ENCODE results near the gene STARD9. TPM values are rescaled to one million over a fixed set of nuclear protein-coding genes. Genes with fewer than 3 reads are reported as not detected.

Gene STARD9
- total RNA-seq, 2 experiments from 2014 or later: 2.8 to 4.6 TPM

DNA sequence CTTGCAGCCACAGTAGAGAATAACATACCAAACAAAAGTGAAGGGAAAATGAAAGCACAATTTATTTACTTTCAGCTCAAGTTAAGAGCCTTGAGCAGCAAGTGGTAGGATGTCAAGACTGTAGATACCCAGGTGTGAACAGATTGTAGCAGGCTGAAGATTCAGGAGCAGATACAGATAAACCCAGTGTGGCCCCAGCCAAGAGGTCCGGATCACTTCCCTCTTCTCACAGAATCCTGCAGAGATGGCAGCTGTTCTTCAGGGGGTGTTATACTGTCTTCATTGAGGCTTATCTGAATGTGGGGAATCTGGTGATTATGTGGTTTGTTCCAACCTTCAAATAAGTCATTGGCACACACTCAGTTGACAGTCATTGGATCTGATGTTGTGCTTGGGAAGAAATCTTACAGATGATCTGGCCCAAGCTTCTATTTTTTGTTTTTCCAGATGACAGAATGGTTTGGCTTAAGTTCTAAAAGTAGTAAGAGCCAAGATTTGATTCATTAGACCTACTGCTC lies 2.2 kb downstream of the STARD9 start:
- Mint-ChIP-seq H3K27ac (no peak overlapping the region), H3K4me1 (ENCODE audit: low read depth) (peaks cover 47% of the 10 kb centered on the region), H3K9me3 (no peaks in the 10 kb centered on the region), H3K4me3 (peak overlapping the region; percentile 50), H3K27me3 (peaks cover 16% of the 10 kb centered on the region), H3K36me3 (ENCODE audit: low read depth) (no peaks in the 10 kb centered on the region)
- no peaks in the 10 kb centered on the region for H3K9me3 ChIP-seq (ENCODE audit: control insufficient read depth in 1 of 2, insufficient read depth in 1 of 2, low read length in 2 of 2)
- no peak overlapping the region for H3K27ac ChIP-seq (ENCODE audit: low read depth in 1 of 2, low read length in 2 of 2)
- DNase-seq (peak in 1 of 14 experiments; percentile 5), ATAC-seq (ENCODE audit: poor library complexity) (no peak)
- no peaks in the 10 kb centered on the region for H3K27me3 ChIP-seq (ENCODE audit: control insufficient read depth in 1 of 2, insufficient read depth in 2 of 2, low read length in 2 of 2)
- no peaks in the 10 kb centered on the region for H3K36me3 ChIP-seq (ENCODE audit: insufficient read depth, low read length)
- POLR2A ChIA-PET: no interaction called here
- intact Hi-C loops (cut with DNase I, micrococcal nuclease): loop anchor here (5.0 kb wide), 3 partner anchors 75 to 530 kb away; partner anchors contain the start of genes CDAN1 (in 1 of the 2) and UBR1 (in 1 of the 2)
- CTCF ChIA-PET: no interaction called here
- TF ChIP-seq, protein P1, sequence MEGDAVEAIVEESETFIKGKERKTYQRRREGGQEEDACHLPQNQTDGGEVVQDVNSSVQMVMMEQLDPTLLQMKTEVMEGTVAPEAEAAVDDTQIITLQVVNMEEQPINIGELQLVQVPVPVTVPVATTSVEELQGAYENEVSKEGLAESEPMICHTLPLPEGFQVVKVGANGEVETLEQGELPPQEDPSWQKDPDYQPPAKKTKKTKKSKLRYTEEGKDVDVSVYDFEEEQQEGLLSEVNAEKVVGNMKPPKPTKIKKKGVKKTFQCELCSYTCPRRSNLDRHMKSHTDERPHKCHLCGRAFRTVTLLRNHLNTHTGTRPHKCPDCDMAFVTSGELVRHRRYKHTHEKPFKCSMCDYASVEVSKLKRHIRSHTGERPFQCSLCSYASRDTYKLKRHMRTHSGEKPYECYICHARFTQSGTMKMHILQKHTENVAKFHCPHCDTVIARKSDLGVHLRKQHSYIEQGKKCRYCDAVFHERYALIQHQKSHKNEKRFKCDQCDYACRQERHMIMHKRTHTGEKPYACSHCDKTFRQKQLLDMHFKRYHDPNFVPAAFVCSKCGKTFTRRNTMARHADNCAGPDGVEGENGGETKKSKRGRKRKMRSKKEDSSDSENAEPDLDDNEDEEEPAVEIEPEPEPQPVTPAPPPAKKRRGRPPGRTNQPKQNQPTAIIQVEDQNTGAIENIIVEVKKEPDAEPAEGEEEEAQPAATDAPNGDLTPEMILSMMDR (IDR thresholded peaks at IDR 0.05): no peak
- peaks cover 32% of the 10 kb centered on the region for H3K4me1 ChIP-seq (ENCODE audit: insufficient read depth, low read length)
- no peak overlapping the region for H3K4me3 ChIP-seq (ENCODE audit: low read length)

DNA sequence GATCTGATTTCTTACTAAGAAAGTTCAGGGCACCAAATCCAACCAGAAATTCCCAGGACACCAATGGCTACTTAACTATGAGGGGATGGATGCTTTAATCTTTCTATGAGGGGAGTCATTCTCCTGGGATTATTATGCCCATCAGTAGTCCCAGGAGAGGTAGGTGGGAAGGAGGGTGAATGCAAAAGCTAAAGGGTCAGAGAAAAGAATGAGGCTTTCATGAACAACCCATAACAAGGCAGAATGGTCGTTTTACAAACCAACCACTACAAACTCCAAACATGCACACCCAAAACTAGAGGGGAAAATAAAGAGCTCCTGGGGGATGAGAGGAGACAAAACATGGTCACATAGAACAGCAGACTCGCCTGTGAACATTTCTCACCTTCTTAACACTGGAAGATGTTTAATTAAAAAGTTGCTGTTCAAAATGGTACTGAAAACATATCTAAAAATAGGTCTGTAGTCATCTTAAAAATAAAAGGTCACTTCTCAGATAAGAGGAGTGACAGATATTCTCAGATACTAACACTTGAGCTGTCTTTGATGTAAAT lies 3.7 kb downstream of the STARD9 start:
- CTCF ChIA-PET: interaction anchor here (1.1 kb wide), 1 partner anchor 79 kb away, joined by 3 read pairs; no protein-coding TSS in a partner anchor
- intact Hi-C loops (cut with DNase I, micrococcal nuclease): loop anchor here (5.0 kb wide), 3 partner anchors 73 to 528 kb away; partner anchors contain the start of genes CDAN1 (in 1 of the 2) and UBR1 (in 1 of the 2)
- H3K4me3 ChIP-seq (ENCODE audit: low read length): no peak overlapping the region
- H3K4me3 Mint-ChIP-seq: peak overlapping the region; percentile 34
- TF ChIP-seq, protein P1 (IDR thresholded peaks at IDR 0.05): no peak
- H3K27ac ChIP-seq (ENCODE audit: low read depth in 1 of 2, low read length in 2 of 2): no peak overlapping the region
- H3K9me3 ChIP-seq (ENCODE audit: control insufficient read depth in 1 of 2, insufficient read depth in 1 of 2, low read length in 2 of 2): no peaks in the 10 kb centered on the region
- no peaks in the 10 kb centered on the region for H3K27me3 ChIP-seq (ENCODE audit: control insufficient read depth in 1 of 2, insufficient read depth in 2 of 2, low read length in 2 of 2)
- peaks cover 50% of the 10 kb centered on the region for H3K4me1 Mint-ChIP-seq (ENCODE audit: low read depth)
- peaks cover 16% of the 10 kb centered on the region for H3K27me3 Mint-ChIP-seq
- POLR2A ChIA-PET: no interaction called here
- H3K36me3 ChIP-seq (ENCODE audit: insufficient read depth, low read length): no peaks in the 10 kb centered on the region
- H3K9me3 Mint-ChIP-seq: no peaks in the 10 kb centered on the region
- no peaks in the 10 kb centered on the region for H3K36me3 Mint-ChIP-seq (ENCODE audit: low read depth)
- ATAC-seq (ENCODE audit: poor library complexity) (no peak), DNase-seq (no peak)
- H3K27ac Mint-ChIP-seq: no peak overlapping the region
- H3K4me1 ChIP-seq (ENCODE audit: insufficient read depth, low read length): peaks cover 32% of the 10 kb centered on the region

DNA sequence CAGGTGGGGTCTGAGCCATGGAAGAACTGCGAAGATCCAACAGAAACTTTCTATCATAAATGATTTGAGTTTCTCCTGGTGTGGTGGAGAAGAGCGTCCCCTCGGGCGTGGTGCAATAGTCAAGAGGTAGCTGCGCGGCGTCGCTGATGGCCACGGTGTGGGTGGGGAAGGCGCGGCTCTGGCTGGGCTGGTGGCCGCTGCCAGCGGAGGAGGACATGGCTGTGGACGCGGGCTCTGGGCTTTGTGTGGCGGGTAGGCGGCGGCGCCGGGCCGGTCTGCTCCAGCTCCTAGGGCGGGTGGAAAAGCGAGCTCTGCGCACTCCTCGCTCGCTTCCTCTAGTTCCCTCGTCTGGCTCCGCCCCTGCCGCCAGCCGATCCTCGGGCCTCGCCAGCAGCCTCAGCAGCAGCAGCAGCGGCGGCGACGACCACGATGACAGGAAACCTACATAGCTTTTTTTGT lies 5.9 kb downstream of the STARD9 start:
- Histone ChIP-seq H3K27me3 (ENCODE audit: control insufficient read depth in 1 of 2, insufficient read depth in 2 of 2, low read length in 2 of 2) (no peaks in the 10 kb centered on the region), H3K27ac (ENCODE audit: low read depth in 1 of 2, low read length in 2 of 2) (peak overlapping the region; percentile 47 to 67), H3K4me1 (ENCODE audit: insufficient read depth, low read length) (peaks cover 18% of the 10 kb centered on the region), H3K4me3 (ENCODE audit: low read length) (peak overlapping the region; percentile 62), H3K36me3 (ENCODE audit: insufficient read depth, low read length) (no peaks in the 10 kb centered on the region), H3K9me3 (ENCODE audit: control insufficient read depth in 1 of 2, insufficient read depth in 1 of 2, low read length in 2 of 2) (no peaks in the 10 kb centered on the region)
- Mint-ChIP-seq H3K4me3 (peak overlapping the region; percentile 87), H3K36me3 (ENCODE audit: low read depth) (no peaks in the 10 kb centered on the region), H3K27me3 (peaks cover 13% of the 10 kb centered on the region), H3K4me1 (ENCODE audit: low read depth) (peaks cover 40% of the 10 kb centered on the region), H3K9me3 (no peaks in the 10 kb centered on the region), H3K27ac (peak overlapping the region; percentile 86)
- intact Hi-C loops (cut with DNase I, micrococcal nuclease): no loop called here
- CTCF ChIA-PET: interaction anchor here (1.2 kb wide), 1 partner anchor 11 kb away, joined by 3 read pairs; no protein-coding TSS in a partner anchor
- TF ChIP-seq, protein P1 (IDR thresholded peaks at IDR 0.05): no peak
- POLR2A ChIA-PET: interaction anchor here (0.6 to 3.9 kb wide), 11 partner anchors 13 to 1175 kb away, joined by 3 to 28 read pairs (median 4); partner anchors contain the start of genes HAUS2, LCMT2, LRRC57 and SNAP23
- peak; percentile 100 for ATAC-seq (ENCODE audit: poor library complexity)
- peak; percentile 60 to 89 (median 78) for DNase-seq

All from CD4-positive, alpha-beta T cell (primary cell).